ENCODE measurements around the gene PADI1. TPM values are rescaled to one million over a fixed set of nuclear protein-coding genes. Genes with fewer than 3 reads are reported as not detected.

PADI1 gene
- total and polyA plus RNA-seq, 4 donors: 4.9 TPM; not detected in 3

DNA sequence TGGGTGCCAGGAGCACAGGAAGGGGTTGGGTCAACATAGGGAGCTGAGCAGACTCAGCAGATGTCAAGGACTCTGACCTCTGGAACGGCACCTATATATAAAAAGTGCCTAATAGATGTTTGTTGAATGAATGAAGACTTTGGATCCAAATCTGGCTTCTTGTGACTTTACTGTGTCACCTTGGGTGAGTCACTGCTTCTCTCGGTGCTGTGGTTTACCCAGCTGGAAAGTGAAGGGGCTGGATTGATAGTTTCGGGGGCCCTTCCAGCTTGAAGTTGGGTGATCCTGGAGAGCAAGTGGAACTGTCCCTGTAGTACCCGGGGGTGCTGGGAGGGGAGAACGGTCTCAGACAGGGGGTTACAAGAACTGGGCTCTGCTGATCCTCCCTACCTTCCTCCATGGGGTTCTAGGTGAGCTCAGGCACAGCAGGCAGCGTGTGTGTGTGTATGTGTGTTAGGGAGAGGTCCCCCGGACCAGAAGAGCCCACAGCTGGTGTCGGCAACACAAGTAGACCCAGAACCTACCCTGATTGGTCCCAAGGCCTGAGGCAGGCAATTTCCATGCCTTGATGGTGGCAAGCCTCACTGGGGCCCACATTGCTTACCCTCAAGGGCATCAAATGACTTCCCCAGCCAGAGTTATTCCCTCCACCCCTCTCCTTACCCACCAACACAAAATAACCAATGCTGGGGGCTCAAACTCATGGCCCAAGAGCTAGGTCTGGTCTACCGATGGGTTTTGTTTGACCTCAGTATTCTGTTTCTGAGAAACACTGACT, 5.5 kb upstream of the PADI1 start:
- 85% methylated on average over 9 of the region's 9 CpGs for WGBS
- H3K4me3 ChIP-seq (ENCODE audit: low read depth in 1 of 3, low read length in 3 of 3): no peak overlapping the region
- no peaks in the 10 kb centered on the region for H3K27me3 ChIP-seq (ENCODE audit: control insufficient read depth in 4 of 4, insufficient read depth in 4 of 4, low read length in 3 of 4)
- no peak for DNase-seq (ENCODE audit: low spot score)
- no peak overlapping the region for H3K27ac ChIP-seq (ENCODE audit: low read depth in 1 of 2, low read length in 2 of 2)
- H3K9ac ChIP-seq (ENCODE audit: low read depth in 1 of 2, low read length in 2 of 2): no peak overlapping the region
- no peaks in the 10 kb centered on the region for H3K36me3 ChIP-seq (ENCODE audit: control insufficient read depth in 4 of 4, insufficient read depth in 3 of 4, low read depth in 1 of 4, low read length in 3 of 4)
- H3K9me3 ChIP-seq (ENCODE audit: control insufficient read depth in 4 of 4, low read length in 3 of 4): no peaks in the 10 kb centered on the region
- TF ChIP-seq, protein P1, sequence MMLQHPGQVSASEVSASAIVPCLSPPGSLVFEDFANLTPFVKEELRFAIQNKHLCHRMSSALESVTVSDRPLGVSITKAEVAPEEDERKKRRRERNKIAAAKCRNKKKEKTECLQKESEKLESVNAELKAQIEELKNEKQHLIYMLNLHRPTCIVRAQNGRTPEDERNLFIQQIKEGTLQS (IDR thresholded peaks at IDR 0.05): no peak
- no peak for TF ChIP-seq RXRA (IDR thresholded peaks at IDR 0.05)
- no peak for TF ChIP-seq EGR1 (IDR thresholded peaks at IDR 0.05; ENCODE audit: low read depth in 2 of 2)
- no peak for TF ChIP-seq YY1 (IDR thresholded peaks at IDR 0.05)
- no peak for TF ChIP-seq TAF1 (conservative IDR thresholded peaks at IDR 0.05)
- TF ChIP-seq HNF4G (IDR thresholded peaks at IDR 0.05): no peak
- TF ChIP-seq NR2F2 (IDR thresholded peaks at IDR 0.05): no peak
- no peak for TF ChIP-seq HNF4A (conservative IDR thresholded peaks at IDR 0.05)
- TF ChIP-seq SP1 (IDR thresholded peaks at IDR 0.05): no peak
- no peak for TF ChIP-seq FOXA1 (IDR thresholded peaks at IDR 0.05)
- TF ChIP-seq FOXA2 (IDR thresholded peaks at IDR 0.05): no peak
- no peak for TF ChIP-seq MAX (IDR thresholded peaks at IDR 0.05)
- TF ChIP-seq, protein P2, sequence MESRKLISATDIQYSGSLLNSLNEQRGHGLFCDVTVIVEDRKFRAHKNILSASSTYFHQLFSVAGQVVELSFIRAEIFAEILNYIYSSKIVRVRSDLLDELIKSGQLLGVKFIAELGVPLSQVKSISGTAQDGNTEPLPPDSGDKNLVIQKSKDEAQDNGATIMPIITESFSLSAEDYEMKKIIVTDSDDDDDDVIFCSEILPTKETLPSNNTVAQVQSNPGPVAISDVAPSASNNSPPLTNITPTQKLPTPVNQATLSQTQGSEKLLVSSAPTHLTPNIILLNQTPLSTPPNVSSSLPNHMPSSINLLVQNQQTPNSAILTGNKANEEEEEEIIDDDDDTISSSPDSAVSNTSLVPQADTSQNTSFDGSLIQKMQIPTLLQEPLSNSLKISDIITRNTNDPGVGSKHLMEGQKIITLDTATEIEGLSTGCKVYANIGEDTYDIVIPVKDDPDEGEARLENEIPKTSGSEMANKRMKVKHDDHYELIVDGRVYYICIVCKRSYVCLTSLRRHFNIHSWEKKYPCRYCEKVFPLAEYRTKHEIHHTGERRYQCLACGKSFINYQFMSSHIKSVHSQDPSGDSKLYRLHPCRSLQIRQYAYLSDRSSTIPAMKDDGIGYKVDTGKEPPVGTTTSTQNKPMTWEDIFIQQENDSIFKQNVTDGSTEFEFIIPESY (IDR thresholded peaks at IDR 0.05): no peak
- TF ChIP-seq JUND (IDR thresholded peaks at IDR 0.05): no peak
- no peak for TF ChIP-seq RAD21 (IDR thresholded peaks at IDR 0.05)
- no peak for TF ChIP-seq GABPA (IDR thresholded peaks at IDR 0.05 in 1 of 2, conservative IDR thresholded peaks at IDR 0.05 in 1 of 2)
- no peaks in the 10 kb centered on the region for H3K4me1 ChIP-seq (ENCODE audit: control insufficient read depth in 4 of 4, insufficient read depth in 4 of 4, low read length in 3 of 4)

GRCh38 chr1:17200246-17200645, 4.7 kb upstream of the PADI1 start:
- no peak overlapping the region for H3K27ac ChIP-seq (ENCODE audit: low read depth in 1 of 2, low read length in 2 of 2)
- DNase-seq (ENCODE audit: low spot score): no peak
- H3K4me1 ChIP-seq (ENCODE audit: control insufficient read depth in 4 of 4, insufficient read depth in 4 of 4, low read length in 3 of 4): no peaks in the 10 kb centered on the region
- no peak overlapping the region for H3K9ac ChIP-seq (ENCODE audit: low read depth in 1 of 2, low read length in 2 of 2)
- H3K27me3 ChIP-seq (ENCODE audit: control insufficient read depth in 4 of 4, insufficient read depth in 4 of 4, low read length in 3 of 4): no peaks in the 10 kb centered on the region
- WGBS: 65% methylated on average over 8 of the region's 8 CpGs
- TF ChIP-seq HNF4A (conservative IDR thresholded peaks at IDR 0.05): no peak
- TF ChIP-seq, protein P3, sequence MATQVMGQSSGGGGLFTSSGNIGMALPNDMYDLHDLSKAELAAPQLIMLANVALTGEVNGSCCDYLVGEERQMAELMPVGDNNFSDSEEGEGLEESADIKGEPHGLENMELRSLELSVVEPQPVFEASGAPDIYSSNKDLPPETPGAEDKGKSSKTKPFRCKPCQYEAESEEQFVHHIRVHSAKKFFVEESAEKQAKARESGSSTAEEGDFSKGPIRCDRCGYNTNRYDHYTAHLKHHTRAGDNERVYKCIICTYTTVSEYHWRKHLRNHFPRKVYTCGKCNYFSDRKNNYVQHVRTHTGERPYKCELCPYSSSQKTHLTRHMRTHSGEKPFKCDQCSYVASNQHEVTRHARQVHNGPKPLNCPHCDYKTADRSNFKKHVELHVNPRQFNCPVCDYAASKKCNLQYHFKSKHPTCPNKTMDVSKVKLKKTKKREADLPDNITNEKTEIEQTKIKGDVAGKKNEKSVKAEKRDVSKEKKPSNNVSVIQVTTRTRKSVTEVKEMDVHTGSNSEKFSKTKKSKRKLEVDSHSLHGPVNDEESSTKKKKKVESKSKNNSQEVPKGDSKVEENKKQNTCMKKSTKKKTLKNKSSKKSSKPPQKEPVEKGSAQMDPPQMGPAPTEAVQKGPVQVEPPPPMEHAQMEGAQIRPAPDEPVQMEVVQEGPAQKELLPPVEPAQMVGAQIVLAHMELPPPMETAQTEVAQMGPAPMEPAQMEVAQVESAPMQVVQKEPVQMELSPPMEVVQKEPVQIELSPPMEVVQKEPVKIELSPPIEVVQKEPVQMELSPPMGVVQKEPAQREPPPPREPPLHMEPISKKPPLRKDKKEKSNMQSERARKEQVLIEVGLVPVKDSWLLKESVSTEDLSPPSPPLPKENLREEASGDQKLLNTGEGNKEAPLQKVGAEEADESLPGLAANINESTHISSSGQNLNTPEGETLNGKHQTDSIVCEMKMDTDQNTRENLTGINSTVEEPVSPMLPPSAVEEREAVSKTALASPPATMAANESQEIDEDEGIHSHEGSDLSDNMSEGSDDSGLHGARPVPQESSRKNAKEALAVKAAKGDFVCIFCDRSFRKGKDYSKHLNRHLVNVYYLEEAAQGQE (IDR thresholded peaks at IDR 0.05): no peak
- TF ChIP-seq RXRA (IDR thresholded peaks at IDR 0.05): no peak
- no peak for TF ChIP-seq FOXA1 (IDR thresholded peaks at IDR 0.05)
- TF ChIP-seq, protein P1 (IDR thresholded peaks at IDR 0.05): no peak
- TF ChIP-seq JUND (IDR thresholded peaks at IDR 0.05): no peak
- no peak for TF ChIP-seq SP1 (IDR thresholded peaks at IDR 0.05)
- no peak for TF ChIP-seq TAF1 (conservative IDR thresholded peaks at IDR 0.05)
- no peak for TF ChIP-seq EGR1 (IDR thresholded peaks at IDR 0.05; ENCODE audit: low read depth in 2 of 2)
- no peak for TF ChIP-seq NR2F2 (IDR thresholded peaks at IDR 0.05)
- TF ChIP-seq, protein P2 (IDR thresholded peaks at IDR 0.05): no peak
- no peak for TF ChIP-seq HNF4G (IDR thresholded peaks at IDR 0.05)
- TF ChIP-seq RAD21 (IDR thresholded peaks at IDR 0.05): no peak
- no peak for TF ChIP-seq FOXA2 (IDR thresholded peaks at IDR 0.05)
- no peak for TF ChIP-seq MAX (IDR thresholded peaks at IDR 0.05)
- no peak for TF ChIP-seq YY1 (IDR thresholded peaks at IDR 0.05)
- TF ChIP-seq, protein P4, sequence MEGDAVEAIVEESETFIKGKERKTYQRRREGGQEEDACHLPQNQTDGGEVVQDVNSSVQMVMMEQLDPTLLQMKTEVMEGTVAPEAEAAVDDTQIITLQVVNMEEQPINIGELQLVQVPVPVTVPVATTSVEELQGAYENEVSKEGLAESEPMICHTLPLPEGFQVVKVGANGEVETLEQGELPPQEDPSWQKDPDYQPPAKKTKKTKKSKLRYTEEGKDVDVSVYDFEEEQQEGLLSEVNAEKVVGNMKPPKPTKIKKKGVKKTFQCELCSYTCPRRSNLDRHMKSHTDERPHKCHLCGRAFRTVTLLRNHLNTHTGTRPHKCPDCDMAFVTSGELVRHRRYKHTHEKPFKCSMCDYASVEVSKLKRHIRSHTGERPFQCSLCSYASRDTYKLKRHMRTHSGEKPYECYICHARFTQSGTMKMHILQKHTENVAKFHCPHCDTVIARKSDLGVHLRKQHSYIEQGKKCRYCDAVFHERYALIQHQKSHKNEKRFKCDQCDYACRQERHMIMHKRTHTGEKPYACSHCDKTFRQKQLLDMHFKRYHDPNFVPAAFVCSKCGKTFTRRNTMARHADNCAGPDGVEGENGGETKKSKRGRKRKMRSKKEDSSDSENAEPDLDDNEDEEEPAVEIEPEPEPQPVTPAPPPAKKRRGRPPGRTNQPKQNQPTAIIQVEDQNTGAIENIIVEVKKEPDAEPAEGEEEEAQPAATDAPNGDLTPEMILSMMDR (IDR thresholded peaks at IDR 0.05; ENCODE audit: low read depth, low read length, missing input control): no peak
- no peak for TF ChIP-seq GABPA (IDR thresholded peaks at IDR 0.05 in 1 of 2, conservative IDR thresholded peaks at IDR 0.05 in 1 of 2)
- no peak overlapping the region for H3K4me3 ChIP-seq (ENCODE audit: low read depth in 1 of 3, low read length in 3 of 3)
- no peaks in the 10 kb centered on the region for H3K36me3 ChIP-seq (ENCODE audit: control insufficient read depth in 4 of 4, insufficient read depth in 3 of 4, low read depth in 1 of 4, low read length in 3 of 4)
- H3K9me3 ChIP-seq (ENCODE audit: control insufficient read depth in 4 of 4, low read length in 3 of 4): no peaks in the 10 kb centered on the region

Data from liver (tissue), 9 donors.